Stimulated activated naive CD8-positive, alpha-beta T cell treated with anti-CD3 and anti-CD28 coated beads, Interleukin-15, amount 100 ng/mL, for 72 hours (primary cell): Measurements from ENCODE around the gene CHURC1.

Experiments used
- ATAC-seq: fragments of 150-1000 bp; cut with Tn5 transposase; 2 replicates; pipeline ENCODE4 v1.10.0; 2021; ENCODE audit warnings: mild to moderate bottlenecking, moderate library complexity
- DNase-seq, 2 donors: peaks; one replicate each; pipeline ENCODE4 v3.0.0; 2021 to 2022
- H3K27ac Mint-ChIP-seq, 2 donors: one replicate each; pipeline ENCODE4 v1.8.0; 2022; ENCODE audit warnings: mild to moderate bottlenecking in 2 of 2, mixed read lengths in 2 of 2, moderate library complexity in 2 of 2
- H3K27me3 Mint-ChIP-seq: one replicate; pipeline ENCODE4 v1.8.0; 2022; ENCODE audit warnings: mixed read lengths
- H3K4me1 Mint-ChIP-seq: one replicate; pipeline ENCODE4 v1.8.0; 2022; ENCODE audit warnings: mild to moderate bottlenecking, mixed read lengths
- H3K4me3 Mint-ChIP-seq, 2 donors: one replicate each; pipeline ENCODE4 v1.8.0; 2022; ENCODE audit warnings: mild to moderate bottlenecking in 2 of 2, mixed read lengths in 2 of 2, moderate library complexity in 1 of 2
- H3K9me3 Mint-ChIP-seq, 2 donors: one replicate each; pipeline ENCODE4 v1.8.0; 2022; ENCODE audit warnings: mixed read lengths in 2 of 2

Gene CHURC1

GRCh38 chr14:64942531-64943111 is 28.4 kb downstream of the CHURC1 start, which contains the start of gene GPX2:
GPX2 (minus strand) TSS chr14:64942745; CDS start chr14:64942726, 19 bp downstream.
- H3K4me1 Mint-ChIP-seq, result peaks cover 69% of the 10 kb centered on the region
- DNase-seq, result no peak
- no peak for ATAC-seq
- no peaks in the 10 kb centered on the region for H3K9me3 Mint-ChIP-seq
- no peaks in the 10 kb centered on the region for H3K27me3 Mint-ChIP-seq
- peak within 1 kb of the TSS in 1 of 2 donors; percentile 57 for H3K27ac Mint-ChIP-seq
- H3K4me3 Mint-ChIP-seq, result peak within 1 kb of the TSS in 1 of 2 donors; percentile 28

GRCh38 chr14:64943556-64943955 is 29.3 kb downstream of the CHURC1 start:
- ATAC-seq, result no peak
- H3K9me3 Mint-ChIP-seq, result no peaks in the 10 kb centered on the region
- H3K27ac Mint-ChIP-seq, result peak overlapping the region in 1 of 2 donors; percentile 14
- H3K4me1 Mint-ChIP-seq, result peaks cover 66% of the 10 kb centered on the region
- no peaks in the 10 kb centered on the region for H3K27me3 Mint-ChIP-seq
- no peak for DNase-seq
- no peak overlapping the region for H3K4me3 Mint-ChIP-seq

GRCh38 chr14:64944041-64944440 is 29.8 kb downstream of the CHURC1 start:
- no peaks in the 10 kb centered on the region for H3K27me3 Mint-ChIP-seq
- peak overlapping the region in 1 of 2 donors; percentile 14 for H3K27ac Mint-ChIP-seq
- no peak for ATAC-seq
- peaks cover 61% of the 10 kb centered on the region for H3K4me1 Mint-ChIP-seq
- H3K9me3 Mint-ChIP-seq, result no peaks in the 10 kb centered on the region
- no peak for DNase-seq
- H3K4me3 Mint-ChIP-seq, result no peak overlapping the region

- peaks cover 55% of the 10 kb centered on the region for H3K4me1 Mint-ChIP-seq
- no peak overlapping the region for H3K4me3 Mint-ChIP-seq
- no peak for DNase-seq
- H3K9me3 Mint-ChIP-seq, result no peaks in the 10 kb centered on the region
- peak overlapping the region; percentile 13 to 44 for H3K27ac Mint-ChIP-seq
- H3K27me3 Mint-ChIP-seq, result no peaks in the 10 kb centered on the region
- ATAC-seq, result no peak
These were observed 30.6 kb downstream of the CHURC1 start for GRCh38 chr14:64944861-64945260.

GRCh38 chr14:64945431-64946178 is 31.4 kb downstream of the CHURC1 start:
- no peaks in the 10 kb centered on the region for H3K9me3 Mint-ChIP-seq
- peak overlapping the region in 1 of 2 donors; percentile 81 for H3K27ac Mint-ChIP-seq
- H3K4me3 Mint-ChIP-seq, result no peak overlapping the region
- no peaks in the 10 kb centered on the region for H3K27me3 Mint-ChIP-seq
- DNase-seq, result no peak
- ATAC-seq, result no peak
- peaks cover 49% of the 10 kb centered on the region for H3K4me1 Mint-ChIP-seq

- H3K27ac Mint-ChIP-seq, result peak overlapping the region in 1 of 2 donors; percentile 81
- H3K4me1 Mint-ChIP-seq, result peaks cover 49% of the 10 kb centered on the region
- ATAC-seq (no peak), DNase-seq (no peak)
- H3K27me3 Mint-ChIP-seq, result no peaks in the 10 kb centered on the region
- no peak overlapping the region for H3K4me3 Mint-ChIP-seq
- H3K9me3 Mint-ChIP-seq, result no peaks in the 10 kb centered on the region
These were observed 32.2 kb downstream of the CHURC1 start for GRCh38 chr14:64946310-64947045.

- DNase-seq (no peak), ATAC-seq (peak; percentile 17)
- Mint-ChIP-seq H3K4me1 (peaks cover 53% of the 10 kb centered on the region), H3K27me3 (no peaks in the 10 kb centered on the region), H3K4me3 (no peak overlapping the region), H3K27ac (peak overlapping the region; percentile 72 to 90), H3K9me3 (no peaks in the 10 kb centered on the region)
These were observed 33.7 kb downstream of the CHURC1 start for GRCh38 chr14:64947710-64948611.

- Mint-ChIP-seq H3K4me1 (peaks cover 50% of the 10 kb centered on the region), H3K27ac (no peak overlapping the region), H3K27me3 (no peaks in the 10 kb centered on the region), H3K9me3 (no peaks in the 10 kb centered on the region), H3K4me3 (no peak overlapping the region)
- ATAC-seq (no peak), DNase-seq (no peak)
These were observed 34.5 kb downstream of the CHURC1 start for GRCh38 chr14:64948612-64949210.

GRCh38 chr14:64950889-64951288 is 36.6 kb downstream of the CHURC1 start:
- Mint-ChIP-seq H3K4me3 (no peak overlapping the region), H3K4me1 (peaks cover 34% of the 10 kb centered on the region), H3K9me3 (no peaks in the 10 kb centered on the region), H3K27me3 (no peaks in the 10 kb centered on the region), H3K27ac (peak overlapping the region; percentile 4 to 19)
- no peak for ATAC-seq
- no peak for DNase-seq

- no peak for ATAC-seq
- H3K9me3 Mint-ChIP-seq, result no peaks in the 10 kb centered on the region
- peak overlapping the region; percentile 47 to 56 for H3K27ac Mint-ChIP-seq
These were observed 37.0 kb downstream of the CHURC1 start for GRCh38 chr14:64951291-64951690.

GRCh38 chr14:64951724-64952123 is 37.5 kb downstream of the CHURC1 start:
- DNase-seq, result no peak
- peak overlapping the region in 1 of 2 donors; percentile 47 for H3K27ac Mint-ChIP-seq
- H3K9me3 Mint-ChIP-seq, result no peaks in the 10 kb centered on the region
- H3K27me3 Mint-ChIP-seq, result no peaks in the 10 kb centered on the region
- peaks cover 26% of the 10 kb centered on the region for H3K4me1 Mint-ChIP-seq
- no peak overlapping the region for H3K4me3 Mint-ChIP-seq
- no peak for ATAC-seq

More at GRCh38 chr14:64951291-64951690, 37.0 kb downstream of the CHURC1 start:
- no peaks in the 10 kb centered on the region for H3K27me3 Mint-ChIP-seq
- H3K4me1 Mint-ChIP-seq, result peaks cover 30% of the 10 kb centered on the region
- no peak overlapping the region for H3K4me3 Mint-ChIP-seq
- DNase-seq, result no peak

GRCh38 chr14:64952598-64953309 is 38.5 kb downstream of the CHURC1 start:
- ATAC-seq, result peak; percentile 73
- H3K27ac Mint-ChIP-seq, result peak overlapping the region; percentile 29 to 73

GRCh38 chr14:64953310-64953654 is 39.0 kb downstream of the CHURC1 start:
- peaks cover 17% of the 10 kb centered on the region for H3K4me1 Mint-ChIP-seq
- DNase-seq (no peak), ATAC-seq (no peak)
- peak overlapping the region in 1 of 2 donors; percentile 19 for H3K27ac Mint-ChIP-seq
- H3K27me3 Mint-ChIP-seq, result no peaks in the 10 kb centered on the region
- H3K9me3 Mint-ChIP-seq, result no peaks in the 10 kb centered on the region
- H3K4me3 Mint-ChIP-seq, result no peak overlapping the region

More at GRCh38 chr14:64952598-64953309, 38.5 kb downstream of the CHURC1 start:
- Mint-ChIP-seq H3K4me3 (no peak overlapping the region), H3K9me3 (no peaks in the 10 kb centered on the region), H3K27me3 (no peaks in the 10 kb centered on the region), H3K4me1 (peaks cover 17% of the 10 kb centered on the region)
- DNase-seq, result no peak

- H3K4me3 Mint-ChIP-seq, result no peak overlapping the region
- no peak overlapping the region for H3K27ac Mint-ChIP-seq
- ATAC-seq (no peak), DNase-seq (no peak)
- peaks cover 17% of the 10 kb centered on the region for H3K4me1 Mint-ChIP-seq
- no peaks in the 10 kb centered on the region for H3K9me3 Mint-ChIP-seq
- H3K27me3 Mint-ChIP-seq, result no peaks in the 10 kb centered on the region
These were observed 39.4 kb downstream of the CHURC1 start for GRCh38 chr14:64953661-64954060.
